Loucy (cell line): ENCODE results near the gene DZIP1.

Experiments
- CTCF ChIP-seq: fragments of 200-600 bp; sonication (generic); conservative IDR thresholded peaks from 2 replicates; pipeline ENCODE4 v1.5.1; 2014; ENCODE audit warnings: mild to moderate bottlenecking, antibody characterized with exemption, low read length
- EZH2phosphoT487 ChIP-seq: fragments of 200-600 bp; IDR thresholded peaks from 2 replicates; pipeline ENCODE4 v1.6.1; 2018; ENCODE audit warnings: antibody characterized with exemption, mild to moderate bottlenecking, moderate library complexity, borderline replicate concordance

DNA sequence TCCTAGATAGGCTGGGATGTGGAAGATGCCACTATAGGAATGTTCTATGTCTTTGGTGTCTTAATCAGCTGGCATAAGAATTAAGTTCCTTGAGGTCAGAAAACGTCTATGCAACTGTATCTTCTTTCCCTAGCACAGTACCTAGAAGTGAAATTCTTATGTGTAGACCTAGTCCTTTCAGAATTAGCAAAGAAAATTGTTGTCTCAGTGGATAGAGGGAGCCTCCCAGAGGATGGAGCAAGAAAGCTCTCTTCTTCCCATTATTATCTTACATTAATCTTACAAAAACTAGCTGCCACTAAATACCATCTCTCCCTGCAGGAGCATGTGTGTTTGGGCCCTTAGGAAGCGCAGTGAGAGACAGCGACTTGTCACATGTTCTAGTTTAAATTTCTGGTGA lies 80.4 kb downstream of the DZIP1 start:
- TF ChIP-seq CTCF = no peak
- TF ChIP-seq EZH2phosphoT487 = no peak
